ENCODE data around the gene EDIL3.

EDIL3 gene

GRCh38 chr5:84397385-84397784 lies 12.7 kb upstream of the EDIL3 start:
- Histone ChIP-seq H3K9me3 (ENCODE audit: control insufficient read depth, insufficient read depth, low read length) (no peaks in the 10 kb centered on the region), H3K4me1 (ENCODE audit: control insufficient read depth, insufficient read depth, low read length) (no peaks in the 10 kb centered on the region; the same call in 1 of the 2 replicates), H3K4me3 (ENCODE audit: low read length) (no peak overlapping the region), H3K27ac (ENCODE audit: low read length) (no peak overlapping the region), H3K27me3 (ENCODE audit: control insufficient read depth, insufficient read depth, low read length) (no peaks in the 10 kb centered on the region), H3K36me3 (ENCODE audit: control insufficient read depth, insufficient read depth, low read length) (no peaks in the 10 kb centered on the region)
- DNase-seq (ENCODE audit: low read depth, low spot score) = no peak
- no CpG with 5 or more reads among the region's 1 CpG for WGBS (ENCODE audit: insufficient coverage, insufficient read length)

DNA sequence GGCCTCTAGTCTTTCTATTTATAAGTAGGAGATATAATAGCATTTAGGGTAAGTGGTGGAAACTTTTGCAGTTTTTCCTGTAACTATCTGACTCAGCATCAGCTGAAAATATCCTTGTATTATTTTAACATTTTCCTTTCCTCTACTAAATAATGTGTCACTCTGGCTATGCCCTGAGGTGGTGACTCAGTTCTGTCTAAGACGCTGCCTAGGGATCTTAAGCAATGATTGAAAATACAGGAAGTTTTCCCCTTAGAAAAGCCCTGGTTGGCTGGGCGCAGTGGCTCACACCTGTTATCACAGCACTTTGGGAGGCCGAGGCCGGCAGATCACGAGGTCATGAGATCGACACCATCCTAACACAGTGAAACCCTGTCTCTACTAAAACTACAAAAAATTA lies 9.3 kb upstream of the EDIL3 start:
- Histone ChIP-seq H3K27ac (ENCODE audit: low read length) (no peak overlapping the region), H3K9me3 (ENCODE audit: control insufficient read depth, insufficient read depth, low read length) (no peaks in the 10 kb centered on the region), H3K27me3 (ENCODE audit: control insufficient read depth, insufficient read depth, low read length) (no peaks in the 10 kb centered on the region), H3K4me3 (ENCODE audit: low read length) (no peak overlapping the region), H3K4me1 (ENCODE audit: control insufficient read depth, insufficient read depth, low read length) (no peaks in the 10 kb centered on the region), H3K36me3 (ENCODE audit: control insufficient read depth, insufficient read depth, low read length) (no peaks in the 10 kb centered on the region)
- no CpG with 5 or more reads among the region's 6 CpGs for WGBS (ENCODE audit: insufficient coverage, insufficient read length)
- DNase-seq (ENCODE audit: low read depth, low spot score) = no peak

DNA sequence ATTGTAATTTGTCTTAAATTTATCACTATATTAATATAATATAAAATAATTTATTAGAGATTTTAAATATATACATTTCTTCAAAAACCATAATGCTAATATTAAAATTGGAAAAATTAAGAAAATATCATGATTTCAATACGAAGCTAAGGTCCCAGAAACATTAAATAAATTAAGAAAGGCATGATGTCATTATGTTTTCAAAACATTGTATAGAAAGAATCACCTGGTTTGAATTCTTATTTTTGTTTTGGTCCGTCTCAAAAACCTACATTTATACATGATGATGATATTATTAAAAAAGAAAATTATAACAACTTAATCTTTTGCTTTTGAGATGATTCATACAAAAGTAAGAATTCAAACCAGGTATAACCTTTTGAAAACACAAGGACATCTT lies 8.2 kb upstream of the EDIL3 start:
- no peaks in the 10 kb centered on the region for H3K9me3 ChIP-seq (ENCODE audit: control insufficient read depth, insufficient read depth, low read length)
- no peak for DNase-seq (ENCODE audit: low read depth, low spot score)
- no peak overlapping the region for H3K4me3 ChIP-seq (ENCODE audit: low read length)
- no peaks in the 10 kb centered on the region for H3K4me1 ChIP-seq (ENCODE audit: control insufficient read depth, insufficient read depth, low read length)
- no peaks in the 10 kb centered on the region for H3K36me3 ChIP-seq (ENCODE audit: control insufficient read depth, insufficient read depth, low read length)
- H3K27me3 ChIP-seq (ENCODE audit: control insufficient read depth, insufficient read depth, low read length) = no peaks in the 10 kb centered on the region
- H3K27ac ChIP-seq (ENCODE audit: low read length) = no peak overlapping the region
- WGBS (ENCODE audit: insufficient coverage, insufficient read length) = no CpG with 5 or more reads among the region's 2 CpGs

GRCh38 chr5:84385705-84386104 lies 1.0 kb upstream of the EDIL3 start:
- no peaks in the 10 kb centered on the region; the same call in 1 of the 2 replicates for H3K4me1 ChIP-seq (ENCODE audit: control insufficient read depth, insufficient read depth, low read length)
- no peak overlapping the region for H3K27ac ChIP-seq (ENCODE audit: low read length)
- H3K9me3 ChIP-seq (ENCODE audit: control insufficient read depth, insufficient read depth, low read length) = no peaks in the 10 kb centered on the region
- H3K4me3 ChIP-seq (ENCODE audit: low read length) = peak overlapping the region; percentile 94; the same call in 1 of the 2 replicates
- no CpG with 5 or more reads among the region's 2 CpGs for WGBS (ENCODE audit: insufficient coverage, insufficient read length)
- no peaks in the 10 kb centered on the region for H3K36me3 ChIP-seq (ENCODE audit: control insufficient read depth, insufficient read depth, low read length)
- H3K27me3 ChIP-seq (ENCODE audit: control insufficient read depth, insufficient read depth, low read length) = no peaks in the 10 kb centered on the region
- no peak for DNase-seq (ENCODE audit: low read depth, low spot score)

DNA sequence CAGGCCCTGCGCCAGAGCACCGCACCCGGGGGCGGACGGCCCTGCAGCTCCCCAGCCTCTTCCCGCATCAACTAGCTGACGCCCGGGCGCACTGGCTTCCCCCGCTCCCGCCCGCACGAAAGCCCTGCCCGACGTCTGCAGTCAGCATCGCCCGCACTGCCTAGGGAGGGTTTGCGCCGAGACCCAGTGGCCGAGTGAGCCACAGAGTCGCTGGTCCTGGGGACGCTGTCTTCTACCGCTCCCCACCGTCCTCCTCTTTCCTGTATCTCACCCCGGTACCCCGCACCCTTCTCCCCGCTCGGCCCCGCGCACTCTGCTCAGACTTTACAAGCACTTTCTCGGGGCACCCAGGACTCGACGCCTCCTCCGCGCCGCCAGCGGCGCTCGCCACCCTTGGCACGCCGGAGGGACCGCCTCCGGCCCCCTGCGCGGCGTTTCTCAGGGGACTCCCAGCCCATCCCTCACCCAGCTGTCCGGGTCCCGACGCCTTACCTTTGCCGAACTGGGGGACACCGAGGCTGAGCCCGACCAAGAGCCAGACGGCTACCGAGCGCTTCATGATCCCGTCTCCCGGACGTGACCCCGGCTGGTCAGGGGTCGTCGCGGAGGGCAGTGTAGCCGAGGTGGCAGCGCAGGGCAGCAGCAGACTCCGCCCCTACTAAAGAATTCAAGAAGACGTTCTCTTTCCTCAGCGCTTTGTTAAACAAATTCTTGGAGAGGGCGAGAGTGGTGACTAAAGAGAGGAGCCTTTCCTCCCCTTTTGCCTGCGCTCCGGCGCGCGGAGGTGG lies 670 bp downstream of the EDIL3 start:
- Histone ChIP-seq H3K4me1 (ENCODE audit: control insufficient read depth, insufficient read depth, low read length) (no peaks in the 10 kb centered on the region; the same call in 1 of the 2 replicates), H3K36me3 (ENCODE audit: control insufficient read depth, insufficient read depth, low read length) (no peaks in the 10 kb centered on the region), H3K9me3 (ENCODE audit: control insufficient read depth, insufficient read depth, low read length) (no peaks in the 10 kb centered on the region), H3K27me3 (ENCODE audit: control insufficient read depth, insufficient read depth, low read length) (no peaks in the 10 kb centered on the region), H3K27ac (ENCODE audit: low read length) (no peak overlapping the region), H3K4me3 (ENCODE audit: low read length) (peak overlapping the region; percentile 94; the same call in 1 of the 2 replicates)
- no CpG with 5 or more reads among the region's 73 CpGs for WGBS (ENCODE audit: insufficient coverage, insufficient read length)
- DNase-seq (ENCODE audit: low read depth, low spot score) = no peak

GRCh38 chr5:84383296-84383815 lies 1.3 kb downstream of the EDIL3 start:
- DNase-seq (ENCODE audit: low read depth, low spot score) = no peak
- Histone ChIP-seq H3K4me3 (ENCODE audit: low read length) (peak overlapping the region; percentile 94), H3K36me3 (ENCODE audit: control insufficient read depth, insufficient read depth, low read length) (no peaks in the 10 kb centered on the region), H3K27ac (ENCODE audit: low read length) (no peak overlapping the region), H3K4me1 (ENCODE audit: control insufficient read depth, insufficient read depth, low read length) (no peaks in the 10 kb centered on the region; the same call in 1 of the 2 replicates), H3K9me3 (ENCODE audit: control insufficient read depth, insufficient read depth, low read length) (no peaks in the 10 kb centered on the region), H3K27me3 (ENCODE audit: control insufficient read depth, insufficient read depth, low read length) (no peaks in the 10 kb centered on the region)
- no CpG with 5 or more reads among the region's 26 CpGs for WGBS (ENCODE audit: insufficient coverage, insufficient read length)

- no peaks in the 10 kb centered on the region for H3K36me3 ChIP-seq (ENCODE audit: control insufficient read depth, insufficient read depth, low read length)
- peak overlapping the region; percentile 94 for H3K4me3 ChIP-seq (ENCODE audit: low read length)
- H3K27ac ChIP-seq (ENCODE audit: low read length) = no peak overlapping the region
- no peaks in the 10 kb centered on the region; the same call in 1 of the 2 replicates for H3K4me1 ChIP-seq (ENCODE audit: control insufficient read depth, insufficient read depth, low read length)
- no CpG with 5 or more reads among the region's 45 CpGs for WGBS (ENCODE audit: insufficient coverage, insufficient read length)
- no peaks in the 10 kb centered on the region for H3K27me3 ChIP-seq (ENCODE audit: control insufficient read depth, insufficient read depth, low read length)
- H3K9me3 ChIP-seq (ENCODE audit: control insufficient read depth, insufficient read depth, low read length) = no peaks in the 10 kb centered on the region
- no peak for DNase-seq (ENCODE audit: low read depth, low spot score)
Measured at GRCh38 chr5:84382363-84383295, 2.1 kb downstream of the EDIL3 start.

- peak overlapping the region; percentile 94; the same call in 1 of the 2 replicates for H3K4me3 ChIP-seq (ENCODE audit: low read length)
- H3K27ac ChIP-seq (ENCODE audit: low read length) = no peak overlapping the region
- DNase-seq (ENCODE audit: low read depth, low spot score) = no peak
- no peaks in the 10 kb centered on the region; the same call in 1 of the 2 replicates for H3K4me1 ChIP-seq (ENCODE audit: control insufficient read depth, insufficient read depth, low read length)
- WGBS (ENCODE audit: insufficient coverage, insufficient read length) = no CpG with 5 or more reads among the region's 14 CpGs
- no peaks in the 10 kb centered on the region for H3K27me3 ChIP-seq (ENCODE audit: control insufficient read depth, insufficient read depth, low read length)
- H3K36me3 ChIP-seq (ENCODE audit: control insufficient read depth, insufficient read depth, low read length) = no peaks in the 10 kb centered on the region
- H3K9me3 ChIP-seq (ENCODE audit: control insufficient read depth, insufficient read depth, low read length) = no peaks in the 10 kb centered on the region
Measured at GRCh38 chr5:84381502-84382362, 2.9 kb downstream of the EDIL3 start.

- Histone ChIP-seq H3K36me3 (ENCODE audit: control insufficient read depth, insufficient read depth, low read length) (no peaks in the 10 kb centered on the region), H3K4me3 (ENCODE audit: low read length) (no peak overlapping the region), H3K27ac (ENCODE audit: low read length) (no peak overlapping the region), H3K27me3 (ENCODE audit: control insufficient read depth, insufficient read depth, low read length) (no peaks in the 10 kb centered on the region), H3K9me3 (ENCODE audit: control insufficient read depth, insufficient read depth, low read length) (no peaks in the 10 kb centered on the region), H3K4me1 (ENCODE audit: control insufficient read depth, insufficient read depth, low read length) (no peaks in the 10 kb centered on the region)
- WGBS (ENCODE audit: insufficient coverage, insufficient read length) = no CpG with 5 or more reads among the region's 2 CpGs
- DNase-seq (ENCODE audit: low read depth, low spot score) = no peak
Measured at GRCh38 chr5:84379749-84380148, 4.9 kb downstream of the EDIL3 start.

All from iPS DF 6.9 (cell line).